ENCODE data around the gene GDF7.

The GDF7 gene

GRCh38 chr2:20645761-20646160 is 21.2 kb upstream of the GDF7 start:
- Histone ChIP-seq H3K36me3 (ENCODE audit: insufficient read depth, low read length) (no peaks in the 10 kb centered on the region), H3K9ac (ENCODE audit: low read depth, low read length) (no peak overlapping the region), H3K9me3 (ENCODE audit: control insufficient read depth, insufficient read depth, low read length) (no peaks in the 10 kb centered on the region), H3K4me1 (ENCODE audit: insufficient read depth, low read length) (no peaks in the 10 kb centered on the region)

GRCh38 chr2:20646446-20646845 is 20.5 kb upstream of the GDF7 start:
- no peaks in the 10 kb centered on the region for H3K4me1 ChIP-seq (ENCODE audit: insufficient read depth, low read length)
- no peak overlapping the region for H3K9ac ChIP-seq (ENCODE audit: low read depth, low read length)
- H3K9me3 ChIP-seq (ENCODE audit: control insufficient read depth, insufficient read depth, low read length), result no peaks in the 10 kb centered on the region
- H3K36me3 ChIP-seq (ENCODE audit: insufficient read depth, low read length), result no peaks in the 10 kb centered on the region

- Histone ChIP-seq H3K9ac (ENCODE audit: low read depth, low read length) (no peak overlapping the region), H3K36me3 (ENCODE audit: insufficient read depth, low read length) (no peaks in the 10 kb centered on the region), H3K9me3 (ENCODE audit: control insufficient read depth, insufficient read depth, low read length) (no peaks in the 10 kb centered on the region), H3K4me1 (ENCODE audit: insufficient read depth, low read length) (no peaks in the 10 kb centered on the region)
Measured at GRCh38 chr2:20647211-20647610, 19.7 kb upstream of the GDF7 start.

GRCh38 chr2:20647738-20648137 is 19.2 kb upstream of the GDF7 start:
- no peak overlapping the region for H3K9ac ChIP-seq (ENCODE audit: low read depth, low read length)
- H3K4me1 ChIP-seq (ENCODE audit: insufficient read depth, low read length), result no peaks in the 10 kb centered on the region
- H3K9me3 ChIP-seq (ENCODE audit: control insufficient read depth, insufficient read depth, low read length), result no peaks in the 10 kb centered on the region; the same call in 1 of the 2 replicates
- no peaks in the 10 kb centered on the region for H3K36me3 ChIP-seq (ENCODE audit: insufficient read depth, low read length)

- Histone ChIP-seq H3K9me3 (ENCODE audit: control insufficient read depth, insufficient read depth, low read length) (no peaks in the 10 kb centered on the region; the same call in 1 of the 2 replicates), H3K36me3 (ENCODE audit: insufficient read depth, low read length) (no peaks in the 10 kb centered on the region), H3K4me1 (ENCODE audit: insufficient read depth, low read length) (no peaks in the 10 kb centered on the region), H3K9ac (ENCODE audit: low read depth, low read length) (no peak overlapping the region)
Measured at GRCh38 chr2:20648206-20648605, 18.7 kb upstream of the GDF7 start.

GRCh38 chr2:20648831-20649230 is 18.1 kb upstream of the GDF7 start:
- H3K36me3 ChIP-seq (ENCODE audit: insufficient read depth, low read length), result no peaks in the 10 kb centered on the region
- H3K9me3 ChIP-seq (ENCODE audit: control insufficient read depth, insufficient read depth, low read length), result no peaks in the 10 kb centered on the region; the same call in 1 of the 2 replicates
- no peaks in the 10 kb centered on the region for H3K4me1 ChIP-seq (ENCODE audit: insufficient read depth, low read length)
- no peak overlapping the region for H3K9ac ChIP-seq (ENCODE audit: low read depth, low read length)

- H3K4me1 ChIP-seq (ENCODE audit: insufficient read depth, low read length), result no peaks in the 10 kb centered on the region
- no peaks in the 10 kb centered on the region for H3K36me3 ChIP-seq (ENCODE audit: insufficient read depth, low read length)
- H3K9me3 ChIP-seq (ENCODE audit: control insufficient read depth, insufficient read depth, low read length), result no peaks in the 10 kb centered on the region; the same call in 1 of the 2 replicates
- no peak overlapping the region for H3K9ac ChIP-seq (ENCODE audit: low read depth, low read length)
Measured at GRCh38 chr2:20649576-20649975, 17.4 kb upstream of the GDF7 start.

- no peaks in the 10 kb centered on the region for H3K4me1 ChIP-seq (ENCODE audit: insufficient read depth, low read length)
- no peaks in the 10 kb centered on the region; the same call in 1 of the 2 replicates for H3K9me3 ChIP-seq (ENCODE audit: control insufficient read depth, insufficient read depth, low read length)
- peak overlapping the region; percentile 86 for H3K9ac ChIP-seq (ENCODE audit: low read depth, low read length)
- H3K36me3 ChIP-seq (ENCODE audit: insufficient read depth, low read length), result no peaks in the 10 kb centered on the region
Measured at GRCh38 chr2:20649976-20650375, 17.0 kb upstream of the GDF7 start.

GRCh38 chr2:20650393-20650876 is 16.5 kb upstream of the GDF7 start:
- Histone ChIP-seq H3K36me3 (ENCODE audit: insufficient read depth, low read length) (no peaks in the 10 kb centered on the region), H3K9ac (ENCODE audit: low read depth, low read length) (peak overlapping the region; percentile 86), H3K9me3 (ENCODE audit: control insufficient read depth, insufficient read depth, low read length) (no peaks in the 10 kb centered on the region; the same call in 1 of the 2 replicates), H3K4me1 (ENCODE audit: insufficient read depth, low read length) (no peaks in the 10 kb centered on the region)

- Histone ChIP-seq H3K4me1 (ENCODE audit: insufficient read depth, low read length) (no peaks in the 10 kb centered on the region), H3K9ac (ENCODE audit: low read depth, low read length) (peak within 1 kb of the TSS; percentile 86), H3K36me3 (ENCODE audit: insufficient read depth, low read length) (no peaks in the 10 kb centered on the region), H3K9me3 (ENCODE audit: control insufficient read depth, insufficient read depth, low read length) (no peaks in the 10 kb centered on the region; the same call in 1 of the 2 replicates)
Measured at GRCh38 chr2:20650877-20651730, 15.8 kb upstream of the GDF7 start, which contains the start of gene HS1BP3. Gene HS1BP3 (minus strand): TSS chr2:20651098. CDS start chr2:20651063, 35 bp downstream.

GRCh38 chr2:20651731-20652099 is 15.2 kb upstream of the GDF7 start:
- Histone ChIP-seq H3K9me3 (ENCODE audit: control insufficient read depth, insufficient read depth, low read length) (no peaks in the 10 kb centered on the region; the same call in 1 of the 2 replicates), H3K9ac (ENCODE audit: low read depth, low read length) (peak overlapping the region; percentile 86), H3K4me1 (ENCODE audit: insufficient read depth, low read length) (no peaks in the 10 kb centered on the region), H3K36me3 (ENCODE audit: insufficient read depth, low read length) (no peaks in the 10 kb centered on the region)

- no peaks in the 10 kb centered on the region for H3K4me1 ChIP-seq (ENCODE audit: insufficient read depth, low read length)
- H3K36me3 ChIP-seq (ENCODE audit: insufficient read depth, low read length), result no peaks in the 10 kb centered on the region
- no peak overlapping the region for H3K9ac ChIP-seq (ENCODE audit: low read depth, low read length)
- H3K9me3 ChIP-seq (ENCODE audit: control insufficient read depth, insufficient read depth, low read length), result no peaks in the 10 kb centered on the region; the same call in 1 of the 2 replicates
Measured at GRCh38 chr2:20652141-20652540, 14.8 kb upstream of the GDF7 start.

- H3K9ac ChIP-seq (ENCODE audit: low read depth, low read length), result no peak overlapping the region
- no peaks in the 10 kb centered on the region for H3K36me3 ChIP-seq (ENCODE audit: insufficient read depth, low read length)
- no peaks in the 10 kb centered on the region; the same call in 1 of the 2 replicates for H3K9me3 ChIP-seq (ENCODE audit: control insufficient read depth, insufficient read depth, low read length)
- H3K4me1 ChIP-seq (ENCODE audit: insufficient read depth, low read length), result no peaks in the 10 kb centered on the region
Measured at GRCh38 chr2:20652673-20653575, 14.0 kb upstream of the GDF7 start.

Measured in ES-I3 (cell line).